GM20000 (cell line): Measurements from ENCODE around the gene PIK3CD.
"Not testable (repeated sequence)": the region's sequence is repeated elsewhere in the genome, so short reads cannot be mapped to it uniquely, and the experiment has no call there.

Experiments
- DNase-seq: peaks from one replicate; pipeline ENCODE4 v3.0.0; 2012; ENCODE audit warnings: low spot score
- TF ChIP-seq, protein P1 (sequence below): IDR thresholded peaks from 2 replicates; pipeline ENCODE4 v1.5.1; 2012; ENCODE audit warnings: mild to moderate bottlenecking, control low read depth; ENCODE audit errors: extremely low read depth, missing control alignments

Gene PIK3CD

DNA sequence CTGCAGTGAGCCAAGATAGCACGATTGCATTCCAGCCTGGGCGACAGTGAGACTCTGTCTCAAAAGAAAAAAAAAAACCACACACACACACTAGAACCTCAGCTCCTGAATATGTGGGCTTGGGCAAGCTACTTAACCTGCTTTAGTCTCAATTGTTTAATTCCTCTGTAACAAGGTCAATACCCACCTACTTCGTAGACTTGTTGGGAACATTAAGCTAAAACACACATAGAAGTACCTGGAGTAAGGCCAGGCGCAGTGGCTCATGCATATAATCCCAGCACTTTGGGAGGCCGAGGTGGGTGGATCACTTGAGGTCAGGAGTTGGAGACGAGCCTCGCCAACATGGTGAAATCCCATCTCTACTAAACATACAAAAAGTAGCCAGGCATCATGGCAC lies 95.1 kb downstream of the PIK3CD start:
- DNase-seq: no peak
- TF ChIP-seq, protein P1, sequence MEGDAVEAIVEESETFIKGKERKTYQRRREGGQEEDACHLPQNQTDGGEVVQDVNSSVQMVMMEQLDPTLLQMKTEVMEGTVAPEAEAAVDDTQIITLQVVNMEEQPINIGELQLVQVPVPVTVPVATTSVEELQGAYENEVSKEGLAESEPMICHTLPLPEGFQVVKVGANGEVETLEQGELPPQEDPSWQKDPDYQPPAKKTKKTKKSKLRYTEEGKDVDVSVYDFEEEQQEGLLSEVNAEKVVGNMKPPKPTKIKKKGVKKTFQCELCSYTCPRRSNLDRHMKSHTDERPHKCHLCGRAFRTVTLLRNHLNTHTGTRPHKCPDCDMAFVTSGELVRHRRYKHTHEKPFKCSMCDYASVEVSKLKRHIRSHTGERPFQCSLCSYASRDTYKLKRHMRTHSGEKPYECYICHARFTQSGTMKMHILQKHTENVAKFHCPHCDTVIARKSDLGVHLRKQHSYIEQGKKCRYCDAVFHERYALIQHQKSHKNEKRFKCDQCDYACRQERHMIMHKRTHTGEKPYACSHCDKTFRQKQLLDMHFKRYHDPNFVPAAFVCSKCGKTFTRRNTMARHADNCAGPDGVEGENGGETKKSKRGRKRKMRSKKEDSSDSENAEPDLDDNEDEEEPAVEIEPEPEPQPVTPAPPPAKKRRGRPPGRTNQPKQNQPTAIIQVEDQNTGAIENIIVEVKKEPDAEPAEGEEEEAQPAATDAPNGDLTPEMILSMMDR: no peak

DNA sequence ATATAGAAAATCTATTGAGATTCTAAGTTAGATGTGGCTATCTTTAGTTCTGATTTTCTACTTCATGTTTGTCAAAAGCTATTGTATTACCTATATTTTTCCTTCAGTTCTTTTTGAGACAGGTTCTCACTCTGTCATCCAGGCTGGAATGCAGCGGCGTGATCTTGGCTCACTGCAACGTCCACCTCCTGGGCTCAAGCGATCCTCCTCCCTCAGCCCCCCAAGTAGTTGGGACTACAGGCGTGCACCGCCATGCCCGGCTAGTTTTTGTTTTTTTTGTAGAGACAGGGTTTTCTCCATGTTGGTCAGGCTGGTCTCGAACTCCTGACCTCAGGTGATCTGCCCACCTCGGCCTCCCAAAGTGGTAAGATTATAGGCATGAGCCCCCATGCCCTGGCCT lies 96.9 kb downstream of the PIK3CD start:
- DNase-seq: not testable (repeated sequence)

DNA sequence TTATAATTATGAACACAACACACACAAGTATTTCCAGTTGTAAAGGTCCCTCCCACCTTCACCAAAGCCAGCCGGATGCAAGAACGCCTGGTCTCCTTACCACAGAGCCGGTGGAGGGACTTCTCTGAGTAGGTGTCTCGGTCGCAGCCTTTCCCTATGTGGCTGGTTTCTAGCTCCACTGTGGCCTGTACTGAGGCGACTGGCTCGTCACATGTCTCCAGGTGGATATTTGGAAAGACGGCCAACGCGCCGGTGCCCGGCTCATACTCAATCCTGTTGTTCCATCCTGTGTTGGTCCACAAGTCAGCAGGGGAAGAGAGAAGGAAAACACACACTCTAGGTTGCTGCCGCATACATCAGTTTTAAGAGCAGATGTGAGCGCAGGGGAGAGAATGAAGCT lies 97.8 kb downstream of the PIK3CD start:
- DNase-seq: no peak
- TF ChIP-seq, protein P1: no peak

DNA sequence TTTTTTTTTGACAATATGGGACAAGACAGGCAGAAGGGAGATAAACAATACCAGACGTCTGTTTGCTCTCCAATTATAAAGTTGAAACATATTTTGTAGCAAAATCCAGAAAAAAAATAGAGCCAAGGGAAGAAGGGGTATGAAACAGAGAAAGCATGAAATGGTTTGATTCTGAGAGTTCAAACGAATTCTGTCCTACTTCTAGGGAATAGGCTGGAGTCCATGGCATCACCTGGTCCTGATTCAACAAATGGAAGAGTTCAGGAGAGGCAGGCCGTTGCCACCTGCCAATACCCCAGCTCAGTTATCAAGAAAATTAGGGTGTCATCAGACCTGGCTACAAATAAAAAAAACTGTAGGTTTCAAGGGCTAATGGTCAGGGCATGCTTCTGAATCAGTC lies 100.4 kb downstream of the PIK3CD start:
- no peak for DNase-seq
- TF ChIP-seq, protein P1: no peak

DNA sequence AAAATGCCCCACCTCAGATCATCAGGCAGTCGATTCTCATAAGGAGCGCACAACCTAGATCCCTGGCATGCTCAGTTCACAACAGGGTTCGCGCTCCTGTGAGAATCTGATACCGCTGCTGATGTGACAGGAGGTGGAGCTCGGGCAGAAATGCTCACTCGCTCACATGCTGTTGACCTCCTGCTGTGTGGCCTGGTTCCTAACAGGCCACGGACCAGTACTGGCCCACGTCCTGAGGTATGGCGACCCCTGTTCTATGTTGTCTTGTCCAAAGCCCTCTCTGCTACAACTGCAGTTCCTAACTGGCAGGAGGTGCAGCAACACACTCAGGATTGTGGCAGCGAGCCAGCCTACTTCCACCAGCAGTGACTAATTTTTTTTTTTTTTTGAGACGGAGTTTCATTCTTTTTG lies 101.6 kb downstream of the PIK3CD start:
- TF ChIP-seq, protein P1: no peak

DNA sequence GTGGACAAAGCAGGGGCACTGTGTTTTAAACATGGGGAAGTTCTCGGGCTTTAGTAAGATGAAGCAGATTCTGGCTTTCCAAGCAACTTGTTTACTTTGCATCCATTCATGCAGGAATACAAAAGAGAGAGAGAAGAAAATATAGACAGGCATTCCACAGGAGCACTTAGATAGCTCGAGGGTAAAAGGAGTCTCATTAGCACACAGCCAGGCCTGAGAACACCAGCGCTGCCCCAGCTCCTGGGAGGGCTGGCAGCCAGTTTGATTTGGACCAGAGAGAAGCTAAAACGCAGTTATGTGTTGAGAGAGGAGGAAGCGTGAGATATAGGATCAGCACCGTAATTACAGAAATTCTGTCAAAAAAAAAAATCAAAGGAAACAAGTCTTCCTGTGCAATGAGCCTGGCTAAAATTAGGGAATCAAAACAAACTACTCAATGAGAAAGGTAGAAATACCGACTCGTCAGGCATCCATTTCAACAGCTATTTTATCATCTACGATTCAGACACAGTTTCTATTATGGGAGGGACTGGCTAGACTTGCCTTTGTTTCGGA lies 104.0 kb downstream of the PIK3CD start:
- no peak for DNase-seq
- TF ChIP-seq, protein P1: no peak

More for the DNA sequence above, 101.6 kb downstream of the PIK3CD start:
- no peak for DNase-seq

DNA sequence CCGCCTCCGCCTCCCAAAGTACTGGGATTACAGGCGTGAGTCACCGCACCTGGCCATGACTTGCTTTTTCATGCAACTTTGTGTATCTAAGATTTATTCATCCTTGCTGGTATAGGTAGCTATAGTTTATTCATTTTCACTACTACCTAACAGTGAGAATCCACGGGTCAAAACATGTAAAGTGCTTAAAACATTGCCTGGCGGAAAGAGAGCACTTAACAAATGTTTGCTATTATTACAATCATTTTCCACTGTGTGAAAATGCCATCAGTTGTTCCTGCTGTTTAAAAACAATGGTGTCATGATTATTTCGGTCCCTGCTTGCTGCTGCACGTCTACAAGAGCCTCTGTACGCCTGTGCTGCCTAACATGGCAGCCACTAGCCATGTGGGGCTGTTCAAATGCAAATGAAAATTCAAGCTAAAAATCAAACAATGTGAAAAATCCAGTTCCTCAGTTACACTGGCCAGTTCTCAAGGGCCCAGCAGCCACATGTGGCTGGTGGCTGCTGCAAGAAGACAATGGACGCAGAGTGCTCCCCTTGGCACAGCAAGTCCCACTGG lies 107.1 kb downstream of the PIK3CD start:
- TF ChIP-seq, protein P1: no peak
- no peak for DNase-seq

DNA sequence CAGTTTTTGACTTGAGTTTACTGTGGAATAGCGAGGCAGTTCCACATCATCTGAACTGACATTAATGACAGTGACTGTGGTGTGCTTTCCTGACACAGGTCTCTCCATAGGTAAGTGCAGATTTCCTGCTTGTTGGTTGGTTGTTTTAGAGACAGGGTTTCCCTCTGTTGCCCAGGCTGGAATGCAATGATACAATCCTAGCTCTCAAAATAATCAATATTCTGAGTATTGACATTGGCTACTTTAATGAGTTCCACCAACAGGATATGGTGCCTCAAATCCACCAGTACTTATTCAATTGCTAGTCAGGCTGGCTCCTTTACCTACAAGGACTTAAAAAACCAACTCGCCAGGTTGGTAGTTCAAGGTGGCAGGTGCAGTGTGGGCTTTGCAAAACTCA lies 108.4 kb downstream of the PIK3CD start:
- TF ChIP-seq, protein P1: no peak
- DNase-seq: no peak
